ENCODE data around the gene CNMD.

CNMD gene

GRCh38 chr13:52739468-52740071 lies at the start of gene CNMD:
CNMD (minus strand) TSS chr13:52739820; CDS start chr13:52739701, 119 bp downstream.
- no peak for TF ChIP-seq ZFX (IDR thresholded peaks at IDR 0.05)
- TF ChIP-seq, protein P1, sequence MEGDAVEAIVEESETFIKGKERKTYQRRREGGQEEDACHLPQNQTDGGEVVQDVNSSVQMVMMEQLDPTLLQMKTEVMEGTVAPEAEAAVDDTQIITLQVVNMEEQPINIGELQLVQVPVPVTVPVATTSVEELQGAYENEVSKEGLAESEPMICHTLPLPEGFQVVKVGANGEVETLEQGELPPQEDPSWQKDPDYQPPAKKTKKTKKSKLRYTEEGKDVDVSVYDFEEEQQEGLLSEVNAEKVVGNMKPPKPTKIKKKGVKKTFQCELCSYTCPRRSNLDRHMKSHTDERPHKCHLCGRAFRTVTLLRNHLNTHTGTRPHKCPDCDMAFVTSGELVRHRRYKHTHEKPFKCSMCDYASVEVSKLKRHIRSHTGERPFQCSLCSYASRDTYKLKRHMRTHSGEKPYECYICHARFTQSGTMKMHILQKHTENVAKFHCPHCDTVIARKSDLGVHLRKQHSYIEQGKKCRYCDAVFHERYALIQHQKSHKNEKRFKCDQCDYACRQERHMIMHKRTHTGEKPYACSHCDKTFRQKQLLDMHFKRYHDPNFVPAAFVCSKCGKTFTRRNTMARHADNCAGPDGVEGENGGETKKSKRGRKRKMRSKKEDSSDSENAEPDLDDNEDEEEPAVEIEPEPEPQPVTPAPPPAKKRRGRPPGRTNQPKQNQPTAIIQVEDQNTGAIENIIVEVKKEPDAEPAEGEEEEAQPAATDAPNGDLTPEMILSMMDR (conservative IDR thresholded peaks at IDR 0.05) = no peak
- H3K27ac ChIP-seq = no peak within 1 kb of the TSS

DNA sequence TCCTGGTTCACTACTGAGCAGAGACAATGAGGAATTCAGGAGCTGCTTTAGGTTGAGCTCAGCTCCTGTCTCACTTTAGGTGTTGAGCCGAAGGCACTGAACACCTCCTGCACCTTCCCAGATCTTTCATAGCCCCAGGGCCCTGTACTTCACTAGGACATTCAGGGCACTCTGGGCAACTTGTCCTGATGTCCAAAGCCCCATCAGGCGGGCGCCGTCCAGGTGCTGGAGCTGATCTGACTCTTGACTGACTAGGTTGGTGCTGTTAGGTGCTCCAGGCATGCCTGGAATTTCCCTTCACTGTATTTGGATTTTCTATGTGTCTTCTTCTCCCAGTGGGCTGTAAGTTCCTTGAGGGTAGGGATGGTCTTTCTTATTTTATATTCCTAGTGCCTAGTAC lies 48.4 kb upstream of the CNMD start:
- no peak overlapping the region for H3K27ac ChIP-seq
- no peak for TF ChIP-seq ZFX (IDR thresholded peaks at IDR 0.05)
- TF ChIP-seq, protein P1 (conservative IDR thresholded peaks at IDR 0.05) = no peak

- TF ChIP-seq ZFX (IDR thresholded peaks at IDR 0.05) = no peak
- TF ChIP-seq, protein P1 (conservative IDR thresholded peaks at IDR 0.05) = no peak
- no peak overlapping the region for H3K27ac ChIP-seq
These were observed 47.6 kb upstream of the CNMD start for GRCh38 chr13:52787235-52787634.

- H3K27ac ChIP-seq = no peak overlapping the region
- TF ChIP-seq, protein P1 (conservative IDR thresholded peaks at IDR 0.05) = no peak
- TF ChIP-seq ZFX (IDR thresholded peaks at IDR 0.05) = no peak
These were observed 47.1 kb upstream of the CNMD start for GRCh38 chr13:52786766-52787165.

- no peak overlapping the region for H3K27ac ChIP-seq
- TF ChIP-seq, protein P1 (conservative IDR thresholded peaks at IDR 0.05) = no peak
- no peak for TF ChIP-seq ZFX (IDR thresholded peaks at IDR 0.05)
These were observed 46.1 kb upstream of the CNMD start for GRCh38 chr13:52785739-52786138.

DNA sequence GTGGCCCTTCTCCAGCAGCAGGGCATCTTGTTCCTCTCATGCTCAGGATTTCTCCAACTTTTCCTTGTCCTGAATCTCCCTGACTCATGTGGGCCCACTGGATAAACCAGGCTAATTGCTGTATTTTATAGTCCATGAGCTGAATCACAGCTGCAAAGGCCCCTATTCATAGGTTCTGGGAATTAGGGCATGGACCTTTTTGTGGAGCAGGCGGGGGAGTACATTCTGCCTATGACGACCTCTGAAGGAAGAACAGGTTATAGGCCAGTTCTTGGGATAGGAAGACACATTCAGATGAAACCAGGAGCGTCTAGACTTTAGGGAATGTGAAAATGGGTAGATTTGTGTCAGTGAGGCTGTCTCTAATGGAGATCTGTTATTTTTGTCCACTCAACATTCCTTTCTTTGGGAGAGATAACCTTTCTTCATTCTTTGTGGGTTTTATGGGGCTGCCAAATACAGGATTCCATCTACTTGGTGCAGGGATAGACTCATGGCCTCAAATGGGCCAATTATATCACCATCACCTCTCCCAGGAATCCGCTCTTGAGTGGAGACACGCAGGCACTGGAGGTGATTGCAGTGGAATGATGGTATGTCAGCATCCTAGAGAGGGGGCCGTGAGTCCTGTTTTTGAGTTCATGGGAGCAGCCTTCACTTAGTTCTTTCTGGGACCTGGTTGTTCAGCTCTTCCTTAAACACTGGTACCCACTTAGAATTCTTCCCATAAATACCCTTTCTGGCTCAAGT lies 45.1 kb upstream of the CNMD start:
- no peak overlapping the region for H3K27ac ChIP-seq
- TF ChIP-seq, protein P1 (conservative IDR thresholded peaks at IDR 0.05) = no peak
- no peak for TF ChIP-seq ZFX (IDR thresholded peaks at IDR 0.05)

DNA sequence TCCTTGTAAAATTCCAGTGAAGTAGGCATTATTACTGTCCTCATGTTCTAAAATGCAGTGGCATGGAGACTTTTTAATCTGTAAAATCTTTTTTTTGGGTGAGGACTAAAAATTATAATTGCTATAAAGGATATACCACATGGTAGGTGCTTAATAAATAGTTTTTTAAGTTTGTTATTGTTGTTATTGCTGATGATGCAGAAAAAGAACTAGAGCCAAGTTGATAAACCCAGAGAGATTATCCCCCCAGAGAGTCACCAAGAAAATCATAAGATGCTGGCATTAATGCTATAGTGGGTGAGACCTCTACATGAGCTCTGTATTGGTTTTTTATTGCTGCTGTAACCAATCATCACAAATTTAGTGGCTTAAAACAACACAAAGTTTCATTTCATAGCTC lies 44.3 kb upstream of the CNMD start:
- H3K27ac ChIP-seq = no peak overlapping the region
- TF ChIP-seq, protein P1 (conservative IDR thresholded peaks at IDR 0.05) = no peak
- TF ChIP-seq ZFX (IDR thresholded peaks at IDR 0.05) = no peak
